ENCODE results near the gene BST1.

The BST1 gene

DNA sequence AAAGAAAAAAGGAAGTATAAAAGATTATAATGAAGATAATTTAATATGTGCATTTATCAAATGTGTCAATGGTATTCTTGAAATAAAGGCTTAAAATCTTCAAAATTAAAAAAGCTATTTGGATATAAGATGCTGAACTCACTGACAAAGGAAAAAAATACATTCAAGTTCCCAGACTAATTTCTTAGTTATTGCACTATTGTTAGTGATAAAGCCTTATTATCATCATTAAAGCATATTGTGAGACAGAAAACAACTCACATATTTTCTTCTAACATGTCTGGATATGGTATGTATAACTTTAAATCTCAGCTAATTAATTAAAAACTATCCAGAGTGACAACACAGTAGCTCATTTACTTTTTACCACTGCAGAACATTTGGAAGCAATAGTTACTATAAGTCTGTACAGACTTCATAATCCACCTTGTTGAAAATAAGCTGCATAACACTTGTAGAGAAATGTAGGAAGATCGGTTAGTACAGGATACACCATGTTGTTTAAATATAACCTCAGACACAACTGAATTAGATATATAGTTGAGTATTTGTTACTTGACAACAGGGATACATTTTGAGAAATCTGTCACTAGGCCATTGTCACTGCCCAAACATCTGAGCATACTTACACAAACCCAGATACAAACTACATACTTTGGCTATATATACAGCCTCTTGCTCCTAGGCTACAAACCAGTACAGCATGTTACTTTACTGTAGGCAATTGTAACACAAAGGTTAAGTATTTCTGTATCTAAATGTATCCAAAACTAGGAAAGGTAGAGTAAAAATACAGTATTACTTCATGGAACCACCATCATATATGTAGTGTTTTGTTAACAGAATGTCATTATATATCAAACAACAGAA lies 34.1 kb upstream of the BST1 start:
- in situ Hi-C loops (cut with MboI; ENCODE audit: low sequenced_read_pairs, unreplicated experiment), result loop anchor here (25.0 kb wide), 2 partner anchors 432 to 656 kb away; partner anchors contain the start of gene CPEB2
- DNase-seq (ENCODE audit: low spot score), result no peak
- no peak for TF ChIP-seq CTCF (IDR thresholded peaks at IDR 0.05; ENCODE audit: borderline replicate concordance, control extremely low read depth, extremely low read depth, insufficient read depth, missing control alignments)

DNA sequence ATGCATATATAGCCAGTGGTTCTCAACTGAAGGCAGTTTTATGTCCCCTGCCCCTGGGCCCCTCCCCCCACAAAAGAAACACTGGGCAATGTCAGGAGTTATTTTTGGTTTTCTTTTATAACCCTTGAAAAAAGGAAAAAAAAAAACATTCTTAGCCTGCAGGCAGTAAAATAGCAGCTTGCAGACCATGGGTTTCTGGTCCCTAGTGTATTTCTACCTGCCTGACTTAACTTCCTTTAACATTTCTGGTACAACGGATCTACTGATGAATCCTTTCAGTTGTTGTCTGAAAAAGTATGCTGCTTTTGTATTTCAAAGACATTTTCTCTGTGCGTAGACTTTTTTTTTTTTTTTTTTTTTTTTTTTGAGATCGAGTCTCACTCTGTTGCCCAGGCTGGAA lies 32.3 kb upstream of the BST1 start:
- no peak for DNase-seq (ENCODE audit: low spot score)
- in situ Hi-C loops (cut with MboI; ENCODE audit: low sequenced_read_pairs, unreplicated experiment), result loop anchor here (25.0 kb wide), 2 partner anchors 433 to 658 kb away; partner anchors contain the start of gene CPEB2
- no peak for TF ChIP-seq CTCF (IDR thresholded peaks at IDR 0.05; ENCODE audit: borderline replicate concordance, control extremely low read depth, extremely low read depth, insufficient read depth, missing control alignments)

GRCh38 chr4:15672101-15672500 lies 30.8 kb upstream of the BST1 start:
- TF ChIP-seq CTCF (IDR thresholded peaks at IDR 0.05; ENCODE audit: borderline replicate concordance, control extremely low read depth, extremely low read depth, insufficient read depth, missing control alignments), result no peak
- DNase-seq (ENCODE audit: low spot score), result no peak
- in situ Hi-C loops (cut with MboI; ENCODE audit: low sequenced_read_pairs, unreplicated experiment), result loop anchor here (25.0 kb wide), 2 partner anchors 435 to 660 kb away; partner anchors contain the start of gene CPEB2

DNA sequence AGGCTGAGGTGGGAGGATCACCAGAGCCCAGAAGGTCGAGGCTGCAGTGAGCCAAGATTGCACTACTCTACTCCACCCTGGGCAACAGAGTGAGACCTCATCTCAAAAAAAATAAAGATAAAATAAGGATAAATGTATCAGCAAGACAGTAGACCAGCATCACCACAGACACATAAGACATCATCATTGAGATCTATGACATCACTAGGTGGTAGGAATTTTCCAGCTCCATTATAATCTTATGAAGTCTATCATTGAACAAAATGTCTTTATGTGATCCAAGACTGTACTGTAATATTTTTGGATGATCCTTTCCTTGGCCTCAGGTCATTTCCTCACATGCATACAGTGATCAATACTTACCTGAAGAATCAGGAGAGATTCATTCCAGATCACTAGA lies 29.5 kb upstream of the BST1 start:
- no peak for DNase-seq (ENCODE audit: low spot score)
- in situ Hi-C loops (cut with MboI; ENCODE audit: low sequenced_read_pairs, unreplicated experiment), result loop anchor here (25.0 kb wide), 2 partner anchors 436 to 661 kb away; partner anchors contain the start of gene CPEB2
- no peak for TF ChIP-seq CTCF (IDR thresholded peaks at IDR 0.05; ENCODE audit: borderline replicate concordance, control extremely low read depth, extremely low read depth, insufficient read depth, missing control alignments)

- in situ Hi-C loops (cut with MboI; ENCODE audit: low sequenced_read_pairs, unreplicated experiment), result loop anchor here (25.0 kb wide), 2 partner anchors 437 to 662 kb away; partner anchors contain the start of gene CPEB2
- TF ChIP-seq CTCF (IDR thresholded peaks at IDR 0.05; ENCODE audit: borderline replicate concordance, control extremely low read depth, extremely low read depth, insufficient read depth, missing control alignments), result no peak
- DNase-seq (ENCODE audit: low spot score), result no peak
These were observed 28.8 kb upstream of the BST1 start for GRCh38 chr4:15674046-15674445.

GRCh38 chr4:15674926-15675325 lies 27.9 kb upstream of the BST1 start:
- in situ Hi-C loops (cut with MboI; ENCODE audit: low sequenced_read_pairs, unreplicated experiment), result loop anchor here (25.0 kb wide), 2 partner anchors 438 to 663 kb away; partner anchors contain the start of gene CPEB2
- no peak for TF ChIP-seq CTCF (IDR thresholded peaks at IDR 0.05; ENCODE audit: borderline replicate concordance, control extremely low read depth, extremely low read depth, insufficient read depth, missing control alignments)
- no peak for DNase-seq (ENCODE audit: low spot score)
